Heart right ventricle (tissue), 16 donors: ENCODE results near the gene GLIPR1. TPM values are rescaled to one million over a fixed set of nuclear protein-coding genes. Genes with fewer than 3 reads are reported as not detected.

ENCODE experiments used
- ATAC-seq, 8 donors: fragments of 200-7000 bp; cut with Tn5 transposase; one replicate each; pipeline ENCODE4 v1.9.1; 2020; ENCODE audit warnings: mild to moderate bottlenecking in 8 of 8, moderate library complexity in 8 of 8, moderate number of reproducible peaks in 1 of 8
- DNase-seq, 2 donors: peaks; one replicate each; pipeline ENCODE4 v3.0.0-alpha.2; 2020
- H3K27ac ChIP-seq, 10 donors: fragments of 200-600 bp; sonication (generic) in 2 of 10; one replicate each; pipeline versions ENCODE4 v1.5.0 to v1.8.0; 2020 to 2022; ENCODE audit warnings: mild to moderate bottlenecking in 3 of 10
- H3K27me3 ChIP-seq, 7 donors: fragments of 200-600 bp; one replicate each; pipeline ENCODE4 v1.8.0; 2021 to 2022; ENCODE audit warnings: mild to moderate bottlenecking in 2 of 7
- H3K36me3 ChIP-seq, 9 donors: fragments of 200-600 bp; sonication (generic) in 1 of 9; one replicate each; pipeline versions ENCODE4 v1.5.0 to v1.8.0; 2020 to 2022; ENCODE audit warnings: mild to moderate bottlenecking in 2 of 9
- H3K4me1 ChIP-seq, 9 donors: fragments of 200-600 bp; sonication (generic) in 1 of 9; one replicate each; pipeline versions ENCODE4 v1.5.0 to v1.8.0; 2020 to 2022; ENCODE audit warnings: mild to moderate bottlenecking in 4 of 9
- H3K4me3 ChIP-seq, 10 donors: fragments of 200-600 bp; sonication (generic) in 2 of 10; one replicate each; pipeline versions ENCODE4 v1.5.0 to v1.8.0; 2020 to 2022; ENCODE audit warnings: mild to moderate bottlenecking in 7 of 10, moderate library complexity in 2 of 10
- H3K9me3 ChIP-seq, 11 donors: fragments of 200-600 bp in 10 of 11; sonication (generic) in 2 of 11; one replicate each; pipeline versions ENCODE4 v1.5.0 to v1.8.0; 2013 to 2022; ENCODE audit warnings: mild to moderate bottlenecking in 2 of 11, control low read depth in 1 of 11, moderate library complexity in 1 of 11
- WGBS, 2 donors: extraction: QIAGEN DNeasy Blood & Tissue Kit; methylation state at CpG; one replicate each; pipeline ENCODE4 v1.1.7; 2013; ENCODE audit warnings: inconsistent platforms in 1 of 2; 5-methylcytosine and 5-hydroxymethylcytosine counted together
- intact Hi-C, 10 donors: fragments of 100-400 bp; cut with DNase I; formaldehyde crosslinking; loops; one replicate each; pipeline versions ENCODE4 v1.11.1 to v1.14.2; 2022
- polyA plus RNA-seq, 2 donors: library from polyadenylated mRNA; stranded (reverse); fragments of 200-250 nt; gene quantifications; one replicate each; pipeline ENCODE4 v1.2.3, GENCODE V29; 2013
- total RNA-seq, 10 donors: library from RNA; stranded (reverse); fragmentation: NEBNext Ultra II Directional in 3 of 10; extraction: Animal tissue kit (Norgen Biotek cat#: 25700) in 3 of 10; gene quantifications; one replicate each; pipeline versions ENCODE4 v1.2.1 to v1.2.4, GENCODE V29; 2021 to 2023
- TF ChIP-seq, protein P1 (sequence below), 9 donors: fragments of 200-600 bp; sonication (generic) in 2 of 9; IDR thresholded peaks; one replicate each; pipeline versions ENCODE4 v1.5.0 to v1.8.0; 2021 to 2022; ENCODE audit warnings: antibody characterized with exemption in 9 of 9, mild to moderate bottlenecking in 5 of 9, moderate library complexity in 1 of 9
- donor health status: Arrhythmogenic right ventricular cardiomyopathy.
- donor health status: ischemic (EF 13 %, LVEDD 7.1; RV severe dilation, severe dysfunction).
- donor health status: healthy with polysubstance abuse.
- donor health status: DM: no; HTN: yes; CAD: no.
- donor health status: DM: no; HTN: no; CAD: no.
- donor health status: ischemic (EF 25% LVEDD 6.9; RV normal size, moderate dysfunction).
- donor health status: ischemic (EF 25% LVEDD 5.7; RV mildly dilated, moderate dysfunction).
- donor health status: healthy.
- donor health status: DM: yes; HTN: yes; CAD: no.
- donor health status: Ischemic cardiomyopathy.
- donor health status: ischemic (EF 35%, LVEDD 5.7; RV mildly dilated, moderate dysfunction).
- donor health status: nonischemic (EF 11% LVEDD 7.7; RV severe dilation, severe dysfunction).
- donor health status: DM: yes; HTN: yes; CAD: no.
- donor health status: PGD.
- donor health status: ischemic (EF 29% LVEDD 5.4; RV normal size, mild dysfunction).
- donor health status: nonischemic (EF 23%, LVEDD 6.1; RV moderate dilation, normal function).

The GLIPR1 gene
- total and polyA plus RNA-seq, 12 donors = 2.0 to 25.6 (median 4.6) TPM

DNA sequence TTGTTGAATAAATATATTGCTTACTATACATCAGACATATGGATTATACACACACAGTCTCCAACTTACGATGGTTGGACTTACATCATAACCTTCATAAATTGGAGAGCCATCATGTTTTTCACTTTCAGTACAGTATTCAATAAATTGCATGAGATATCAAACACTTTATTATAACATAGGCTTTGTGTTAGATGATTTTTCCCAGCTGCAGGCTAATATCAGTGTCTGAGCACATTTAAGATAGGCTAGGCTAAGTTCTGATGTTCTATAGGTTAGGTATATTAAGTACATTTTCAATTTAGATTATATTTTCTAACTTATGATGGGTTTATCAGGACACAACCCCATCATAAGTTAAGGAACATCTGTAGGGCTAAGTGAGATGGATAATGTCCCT, 48.8 kb downstream of the GLIPR1 start:
- DNase-seq (no peak), ATAC-seq (no peak)
- no peak overlapping the region for H3K4me3 ChIP-seq
- intact Hi-C loops = loop anchor here in 5 of 10 donors (5.0 to 10.0 kb wide), 2 partner anchors 508 to 815 kb away; partner anchors contain the start of gene BBS10 (in 2 of the 5)
- WGBS, 2 donors = 94 to 96% methylated on average over 1 of the region's 1 CpG
- peaks cover 0 to 4% (median 0%) of the 10 kb centered on the region in 7 donors for H3K27me3 ChIP-seq
- H3K9me3 ChIP-seq = no peaks in the 10 kb centered on the region
- H3K4me1 ChIP-seq = peaks cover 0 to 17% (median 0%) of the 10 kb centered on the region in 9 donors
- H3K36me3 ChIP-seq = no peaks in the 10 kb centered on the region
- TF ChIP-seq, protein P1, sequence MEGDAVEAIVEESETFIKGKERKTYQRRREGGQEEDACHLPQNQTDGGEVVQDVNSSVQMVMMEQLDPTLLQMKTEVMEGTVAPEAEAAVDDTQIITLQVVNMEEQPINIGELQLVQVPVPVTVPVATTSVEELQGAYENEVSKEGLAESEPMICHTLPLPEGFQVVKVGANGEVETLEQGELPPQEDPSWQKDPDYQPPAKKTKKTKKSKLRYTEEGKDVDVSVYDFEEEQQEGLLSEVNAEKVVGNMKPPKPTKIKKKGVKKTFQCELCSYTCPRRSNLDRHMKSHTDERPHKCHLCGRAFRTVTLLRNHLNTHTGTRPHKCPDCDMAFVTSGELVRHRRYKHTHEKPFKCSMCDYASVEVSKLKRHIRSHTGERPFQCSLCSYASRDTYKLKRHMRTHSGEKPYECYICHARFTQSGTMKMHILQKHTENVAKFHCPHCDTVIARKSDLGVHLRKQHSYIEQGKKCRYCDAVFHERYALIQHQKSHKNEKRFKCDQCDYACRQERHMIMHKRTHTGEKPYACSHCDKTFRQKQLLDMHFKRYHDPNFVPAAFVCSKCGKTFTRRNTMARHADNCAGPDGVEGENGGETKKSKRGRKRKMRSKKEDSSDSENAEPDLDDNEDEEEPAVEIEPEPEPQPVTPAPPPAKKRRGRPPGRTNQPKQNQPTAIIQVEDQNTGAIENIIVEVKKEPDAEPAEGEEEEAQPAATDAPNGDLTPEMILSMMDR (IDR thresholded peaks at IDR 0.05) = no peak
- no peak overlapping the region for H3K27ac ChIP-seq

DNA sequence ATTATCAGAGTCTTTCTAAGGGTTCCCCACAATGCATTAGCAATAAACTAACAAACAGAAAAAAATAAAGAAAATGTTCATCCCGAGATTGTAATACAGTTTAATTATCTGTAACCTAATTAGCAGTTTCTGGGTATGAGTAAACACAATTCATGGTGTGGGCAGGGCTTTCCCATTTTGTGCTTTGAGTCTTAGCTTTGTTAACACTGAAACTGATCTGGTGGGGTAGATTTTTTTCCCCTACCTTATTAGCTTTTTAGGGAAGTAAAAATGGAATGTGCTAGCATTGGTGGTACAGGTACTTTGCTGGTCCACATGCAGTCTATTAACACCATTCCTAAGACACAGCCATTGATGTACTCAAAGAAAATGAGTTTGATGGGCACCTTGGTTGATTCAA, 49.3 kb downstream of the GLIPR1 start:
- TF ChIP-seq, protein P1 (IDR thresholded peaks at IDR 0.05) = no peak
- Histone ChIP-seq H3K4me3 (no peak overlapping the region), H3K9me3 (no peaks in the 10 kb centered on the region), H3K27me3 (peaks cover 0 to 4% (median 0%) of the 10 kb centered on the region in 7 donors), H3K27ac (no peak overlapping the region), H3K36me3 (no peaks in the 10 kb centered on the region), H3K4me1 (peaks cover 0 to 17% (median 0%) of the 10 kb centered on the region in 9 donors)
- intact Hi-C loops = loop anchor here in 6 of 10 donors (5.0 to 10.0 kb wide), 3 partner anchors 507 to 817 kb away; partner anchors contain the start of gene BBS10 (in 3 of the 6)
- ATAC-seq (no peak), DNase-seq (no peak)
- WGBS, 2 donors = 79 to 83% methylated on average over 1 of the region's 1 CpG

DNA sequence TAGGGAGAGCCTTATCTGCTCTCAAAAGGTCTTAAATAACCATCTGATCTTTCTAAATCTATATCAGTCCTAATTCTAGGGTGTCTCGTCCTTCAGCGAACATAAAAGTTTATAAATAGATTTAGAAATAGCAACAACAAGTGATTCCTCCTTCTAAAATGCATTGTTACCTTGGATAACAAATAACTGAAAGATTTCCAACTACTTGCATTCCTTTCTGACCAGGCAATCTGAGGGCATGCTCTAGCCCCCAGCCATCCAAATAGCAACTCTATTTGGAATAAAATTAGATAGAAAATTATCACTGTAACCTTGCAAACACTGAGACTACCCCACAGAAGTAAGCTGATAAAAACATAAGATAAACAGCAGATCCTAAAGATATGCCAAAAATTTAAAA, 52.7 kb downstream of the GLIPR1 start:
- TF ChIP-seq, protein P1 (IDR thresholded peaks at IDR 0.05) = no peak
- Histone ChIP-seq H3K27ac (no peak overlapping the region), H3K9me3 (no peaks in the 10 kb centered on the region), H3K4me3 (no peak overlapping the region), H3K4me1 (peaks cover 0 to 7% (median 0%) of the 10 kb centered on the region in 9 donors), H3K36me3 (no peaks in the 10 kb centered on the region), H3K27me3 (peaks cover 0 to 4% (median 0%) of the 10 kb centered on the region in 7 donors)
- WGBS, 2 donors = 49 to 55% methylated on average over 2 of the region's 2 CpGs
- intact Hi-C loops = loop anchor here in 1 of 10 donors (5.0 kb wide), 1 partner anchor 814 kb away; the partner anchor contains the start of gene BBS10
- ATAC-seq (no peak), DNase-seq (no peak)

DNA sequence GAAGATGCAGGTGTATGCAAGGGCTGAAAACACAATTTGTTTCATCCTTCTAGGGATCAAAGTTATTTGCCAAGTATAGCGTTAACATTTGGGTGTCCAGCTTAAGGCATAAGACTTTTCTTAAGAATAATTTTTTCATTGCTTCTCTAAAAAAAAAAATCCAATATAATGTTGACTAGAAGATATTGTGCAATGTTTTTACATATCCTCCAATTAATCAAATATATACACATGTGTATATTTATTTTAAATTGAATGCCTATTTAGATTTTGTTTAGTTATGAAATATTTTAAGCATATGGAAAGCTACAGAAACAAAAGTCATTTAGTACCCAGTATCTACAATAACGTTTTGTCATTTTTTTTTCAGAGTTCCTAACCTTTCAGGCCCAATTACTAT, 59.3 kb downstream of the GLIPR1 start:
- WGBS, 2 donors = 82 to 91% methylated on average over 2 of the region's 2 CpGs
- H3K4me3 ChIP-seq = no peak overlapping the region
- no peaks in the 10 kb centered on the region for H3K9me3 ChIP-seq
- no peaks in the 10 kb centered on the region for H3K36me3 ChIP-seq
- no peak for DNase-seq
- TF ChIP-seq, protein P1 (IDR thresholded peaks at IDR 0.05) = no peak
- H3K4me1 ChIP-seq = no peaks in the 10 kb centered on the region
- H3K27ac ChIP-seq = no peak overlapping the region
- intact Hi-C loops = no loop called here
- H3K27me3 ChIP-seq = no peaks in the 10 kb centered on the region
- ATAC-seq = no peak
